OCI-LY3 (cell line): ENCODE measurements around the gene TIMM8A.

Experiments
- H2AFZ ChIP-seq: fragments of 200-600, 300-600 bp; shearing (Covaris generic); 2 replicates; pipeline ENCODE4 v1.6.0; 2014; ENCODE audit warnings: antibody characterized with exemption, low read depth, low read length
- H3K27ac ChIP-seq: fragments of 200-600, 300-600 bp; sonication (generic); 2 replicates; pipeline ENCODE4 v1.5.1; 2014; ENCODE audit warnings: mild to moderate bottlenecking, low read length, moderate library complexity, mixed read lengths
- H3K27me3 ChIP-seq: fragments of 200-600, 300-600 bp; sonication (generic); 2 replicates; pipeline ENCODE4 v1.6.1; 2014; ENCODE audit warnings: low read depth, low read length, mixed read lengths
- H3K36me3 ChIP-seq: fragments of 200-600, 300-600 bp; sonication (generic); replicated peaks from 2 replicates; pipeline ENCODE3; 2014; ENCODE audit warnings: low read depth, low read length, mixed read lengths
- H3K4me1 ChIP-seq: fragments of 300-600, 200-600 bp; sonication (generic); 2 replicates; pipeline ENCODE4 v1.6.1; 2014; ENCODE audit warnings: low read length, mixed read lengths
- H3K4me2 ChIP-seq: fragments of 200-600, 300-600 bp; sonication (generic); 2 replicates; pipeline ENCODE4 v1.6.1; 2014; ENCODE audit warnings: low read length, mixed read lengths
- H3K4me3 ChIP-seq: fragments of 300-600, 200-600 bp; sonication (generic); 2 replicates; pipeline ENCODE4 v1.5.1; 2014; ENCODE audit warnings: antibody characterized with exemption, mild to moderate bottlenecking, low read length, moderate library complexity
- H3K79me2 ChIP-seq: fragments of 300-600, 200-600 bp; shearing (Covaris generic); 2 replicates; pipeline ENCODE4 v1.6.1; 2014; ENCODE audit warnings: mild to moderate bottlenecking, low read length, mixed read lengths
- H3K9ac ChIP-seq: fragments of 300-600, 200-600 bp; shearing (Covaris generic); 2 replicates; pipeline ENCODE4 v1.6.0; 2014; ENCODE audit warnings: mild to moderate bottlenecking, low read length, moderate library complexity
- H3K9me3 ChIP-seq: fragments of 200-600, 300-600 bp; shearing (Covaris generic); 2 replicates; pipeline ENCODE4 v1.6.1; 2014; ENCODE audit warnings: low read length, mixed read lengths; ENCODE audit not compliant: insufficient read depth
- H4K20me1 ChIP-seq: fragments of 200-600, 300-600 bp; sonication (generic); 2 replicates; pipeline ENCODE4 v1.6.1; 2016; ENCODE audit warnings: low read length, mixed read lengths; ENCODE audit not compliant: insufficient read depth
- CTCF ChIP-seq: fragments of 200-600, 300-600 bp; sonication (generic); IDR thresholded peaks from 2 replicates; pipeline ENCODE4 v1.5.1; 2014; ENCODE audit warnings: antibody characterized with exemption, low read length, low read depth
- EZH2phosphoT487 ChIP-seq: fragments of 200-600 bp; shearing (Covaris generic); IDR thresholded peaks from 2 replicates; pipeline ENCODE4 v1.6.1; 2018; ENCODE audit warnings: antibody characterized with exemption, mixed run types, low read depth

Gene TIMM8A

GRCh38 chrX:101365301-101365795 lies 16.8 kb upstream of the TIMM8A start:
- H3K4me2 ChIP-seq: no peak overlapping the region
- no peaks in the 10 kb centered on the region for H3K79me2 ChIP-seq
- H3K9me3 ChIP-seq: no peaks in the 10 kb centered on the region
- no peaks in the 10 kb centered on the region for H4K20me1 ChIP-seq
- no peak overlapping the region for H2AFZ ChIP-seq
- TF ChIP-seq CTCF: no peak
- no peak for TF ChIP-seq EZH2phosphoT487
- H3K4me1 ChIP-seq: peaks cover 4% of the 10 kb centered on the region
- H3K27me3 ChIP-seq: no peaks in the 10 kb centered on the region
- H3K4me3 ChIP-seq: no peak overlapping the region
- peaks cover 44% of the 10 kb centered on the region for H3K36me3 ChIP-seq
- no peak overlapping the region for H3K27ac ChIP-seq
- H3K9ac ChIP-seq: no peak overlapping the region

GRCh38 chrX:101362757-101363156 lies 14.2 kb upstream of the TIMM8A start:
- Histone ChIP-seq H4K20me1 (no peaks in the 10 kb centered on the region), H3K9ac (no peak overlapping the region), H3K36me3 (peaks cover 37% of the 10 kb centered on the region), H3K79me2 (no peaks in the 10 kb centered on the region), H2AFZ (no peak overlapping the region), H3K27me3 (no peaks in the 10 kb centered on the region), H3K4me1 (peaks cover 8% of the 10 kb centered on the region; the same call in 1 of the 2 replicates), H3K4me2 (no peak overlapping the region), H3K4me3 (no peak overlapping the region), H3K27ac (no peak overlapping the region), H3K9me3 (no peaks in the 10 kb centered on the region)
- no peak for TF ChIP-seq CTCF
- TF ChIP-seq EZH2phosphoT487: no peak

GRCh38 chrX:101362116-101362515 lies 13.6 kb upstream of the TIMM8A start:
- no peaks in the 10 kb centered on the region for H4K20me1 ChIP-seq
- H3K9ac ChIP-seq: no peak overlapping the region
- peaks cover 42% of the 10 kb centered on the region for H3K36me3 ChIP-seq
- no peak overlapping the region for H3K27ac ChIP-seq
- no peaks in the 10 kb centered on the region for H3K79me2 ChIP-seq
- no peaks in the 10 kb centered on the region for H3K27me3 ChIP-seq
- TF ChIP-seq CTCF (no peak), EZH2phosphoT487 (no peak)
- H2AFZ ChIP-seq: no peak overlapping the region
- peaks cover 8% of the 10 kb centered on the region; the same call in 1 of the 2 replicates for H3K4me1 ChIP-seq
- no peaks in the 10 kb centered on the region for H3K9me3 ChIP-seq
- H3K4me3 ChIP-seq: no peak overlapping the region
- H3K4me2 ChIP-seq: no peak overlapping the region

GRCh38 chrX:101360390-101360789 lies 11.8 kb upstream of the TIMM8A start:
- TF ChIP-seq CTCF (no peak), EZH2phosphoT487 (no peak)
- H3K4me2 ChIP-seq: no peak overlapping the region
- H3K9ac ChIP-seq: no peak overlapping the region
- no peaks in the 10 kb centered on the region for H4K20me1 ChIP-seq
- H3K9me3 ChIP-seq: no peaks in the 10 kb centered on the region
- no peaks in the 10 kb centered on the region for H3K27me3 ChIP-seq
- no peak overlapping the region for H3K4me3 ChIP-seq
- H3K36me3 ChIP-seq: peaks cover 44% of the 10 kb centered on the region
- no peaks in the 10 kb centered on the region for H3K79me2 ChIP-seq
- peaks cover 8% of the 10 kb centered on the region; the same call in 1 of the 2 replicates for H3K4me1 ChIP-seq
- no peak overlapping the region for H3K27ac ChIP-seq
- no peak overlapping the region for H2AFZ ChIP-seq
